ENCODE results near the gene LAMA3.

LAMA3 gene

GRCh38 chr18:23939896-23940295 lies 250.6 kb downstream of the LAMA3 start:
- TF ChIP-seq CTCF (IDR thresholded peaks at IDR 0.05; ENCODE audit: control insufficient read depth, insufficient read depth, low read depth, low read length, missing control alignments): no peak
- no peak for DNase-seq (ENCODE audit: low read depth)
- H3K4me3 ChIP-seq (ENCODE audit: control insufficient read depth, low read depth, low read length): no peak overlapping the region

GRCh38 chr18:23941791-23942190 lies 252.5 kb downstream of the LAMA3 start:
- no peak overlapping the region for H3K4me3 ChIP-seq (ENCODE audit: control insufficient read depth, low read depth, low read length)
- DNase-seq (ENCODE audit: low read depth): no peak
- TF ChIP-seq CTCF (IDR thresholded peaks at IDR 0.05; ENCODE audit: control insufficient read depth, insufficient read depth, low read depth, low read length, missing control alignments): no peak

GRCh38 chr18:23943104-23943503 lies 253.9 kb downstream of the LAMA3 start:
- no peak overlapping the region for H3K4me3 ChIP-seq (ENCODE audit: control insufficient read depth, low read depth, low read length)
- no peak for DNase-seq (ENCODE audit: low read depth)
- TF ChIP-seq CTCF (IDR thresholded peaks at IDR 0.05; ENCODE audit: control insufficient read depth, insufficient read depth, low read depth, low read length, missing control alignments): no peak

GRCh38 chr18:23943903-23944624 lies 254.8 kb downstream of the LAMA3 start:
- DNase-seq (ENCODE audit: low read depth): peak; percentile 73
- no peak overlapping the region for H3K4me3 ChIP-seq (ENCODE audit: control insufficient read depth, low read depth, low read length)
- TF ChIP-seq CTCF (IDR thresholded peaks at IDR 0.05; ENCODE audit: control insufficient read depth, insufficient read depth, low read depth, low read length, missing control alignments): no peak

GRCh38 chr18:23945416-23946079 lies 256.3 kb downstream of the LAMA3 start:
- no peak for TF ChIP-seq CTCF (IDR thresholded peaks at IDR 0.05; ENCODE audit: control insufficient read depth, insufficient read depth, low read depth, low read length, missing control alignments)
- H3K4me3 ChIP-seq (ENCODE audit: control insufficient read depth, low read depth, low read length): no peak overlapping the region
- DNase-seq (ENCODE audit: low read depth): no peak

GRCh38 chr18:23949863-23950262 lies 260.6 kb downstream of the LAMA3 start:
- no peak for DNase-seq (ENCODE audit: low read depth)
- no peak for TF ChIP-seq CTCF (IDR thresholded peaks at IDR 0.05; ENCODE audit: control insufficient read depth, insufficient read depth, low read depth, low read length, missing control alignments)

More at GRCh38 chr18:23949863-23950262, 260.6 kb downstream of the LAMA3 start:
- H3K4me3 ChIP-seq (ENCODE audit: control insufficient read depth, low read depth, low read length): no peak overlapping the region

All from AG09309 (cell line).